Measurements from ENCODE around the gene CIC. TPM values are rescaled to one million over a fixed set of nuclear protein-coding genes. Genes with fewer than 3 reads are reported as not detected.
A peak's percentile ranks its signal among the peaks of the same experiment; 100 is the strongest.

Gene CIC
- total RNA-seq, 1 donor from 2014 or later = 63.9 TPM

DNA sequence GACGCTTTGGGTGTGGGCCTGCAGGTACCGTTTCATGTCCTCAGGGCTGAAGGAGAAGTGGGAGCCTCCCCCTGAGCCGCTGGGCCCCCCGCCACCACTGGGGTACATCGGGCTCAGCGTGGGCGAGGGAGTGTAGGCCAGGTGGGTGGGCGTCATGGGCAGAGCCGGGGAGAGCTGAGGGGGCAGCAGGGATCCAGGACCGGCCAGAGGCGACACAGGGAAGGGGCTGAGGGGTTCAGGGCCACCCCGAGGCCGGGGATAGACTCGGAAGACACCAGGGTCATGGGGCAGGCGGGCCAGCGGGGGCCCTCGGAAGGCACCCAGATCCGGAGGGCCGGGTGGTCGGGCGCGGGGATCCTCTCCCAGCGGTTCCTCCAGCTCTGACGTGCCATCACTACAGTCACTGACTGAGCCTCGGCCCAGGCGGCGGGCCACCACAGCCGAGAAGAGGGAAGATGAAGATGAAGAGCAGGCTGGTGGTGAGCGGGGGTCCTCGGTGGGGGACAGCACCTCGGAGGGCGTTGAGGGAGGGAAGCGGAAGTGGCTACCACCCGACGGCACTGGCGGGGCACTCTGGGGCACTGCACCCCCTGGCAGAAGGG, 19.8 kb upstream of the CIC start:
- no peak for DNase-seq (ENCODE audit: low read depth)
- TF ChIP-seq, protein P1, sequence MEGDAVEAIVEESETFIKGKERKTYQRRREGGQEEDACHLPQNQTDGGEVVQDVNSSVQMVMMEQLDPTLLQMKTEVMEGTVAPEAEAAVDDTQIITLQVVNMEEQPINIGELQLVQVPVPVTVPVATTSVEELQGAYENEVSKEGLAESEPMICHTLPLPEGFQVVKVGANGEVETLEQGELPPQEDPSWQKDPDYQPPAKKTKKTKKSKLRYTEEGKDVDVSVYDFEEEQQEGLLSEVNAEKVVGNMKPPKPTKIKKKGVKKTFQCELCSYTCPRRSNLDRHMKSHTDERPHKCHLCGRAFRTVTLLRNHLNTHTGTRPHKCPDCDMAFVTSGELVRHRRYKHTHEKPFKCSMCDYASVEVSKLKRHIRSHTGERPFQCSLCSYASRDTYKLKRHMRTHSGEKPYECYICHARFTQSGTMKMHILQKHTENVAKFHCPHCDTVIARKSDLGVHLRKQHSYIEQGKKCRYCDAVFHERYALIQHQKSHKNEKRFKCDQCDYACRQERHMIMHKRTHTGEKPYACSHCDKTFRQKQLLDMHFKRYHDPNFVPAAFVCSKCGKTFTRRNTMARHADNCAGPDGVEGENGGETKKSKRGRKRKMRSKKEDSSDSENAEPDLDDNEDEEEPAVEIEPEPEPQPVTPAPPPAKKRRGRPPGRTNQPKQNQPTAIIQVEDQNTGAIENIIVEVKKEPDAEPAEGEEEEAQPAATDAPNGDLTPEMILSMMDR (conservative IDR thresholded peaks at IDR 0.05; ENCODE audit: low read depth, low read length) = no peak

DNA sequence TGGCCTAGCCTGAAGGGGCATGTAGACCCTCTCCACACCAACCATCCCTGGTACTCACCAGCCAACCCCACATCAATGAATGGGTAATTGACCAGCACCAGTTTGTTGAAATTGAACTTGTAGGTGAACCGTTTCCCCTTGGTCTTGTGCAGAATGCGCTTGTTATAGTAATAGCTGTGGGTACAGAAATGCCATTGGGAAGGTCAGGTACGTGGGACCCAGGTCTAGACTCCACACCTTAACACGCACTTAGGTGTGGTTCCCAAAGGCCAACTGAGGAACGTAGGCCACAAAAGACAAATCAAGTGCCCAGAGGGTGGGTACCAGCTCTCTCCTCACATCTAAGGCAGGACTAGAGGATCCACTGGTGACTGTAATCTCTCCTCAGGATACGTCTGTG, 19.3 kb upstream of the CIC start:
- no peak for DNase-seq (ENCODE audit: low read depth)
- TF ChIP-seq, protein P1 (conservative IDR thresholded peaks at IDR 0.05; ENCODE audit: low read depth, low read length) = no peak
- no peak overlapping the region for H3K4me3 ChIP-seq (ENCODE audit: low read depth, low read length)

More for the DNA sequence above, 19.8 kb upstream of the CIC start:
- no peak overlapping the region for H3K4me3 ChIP-seq (ENCODE audit: low read depth, low read length)

DNA sequence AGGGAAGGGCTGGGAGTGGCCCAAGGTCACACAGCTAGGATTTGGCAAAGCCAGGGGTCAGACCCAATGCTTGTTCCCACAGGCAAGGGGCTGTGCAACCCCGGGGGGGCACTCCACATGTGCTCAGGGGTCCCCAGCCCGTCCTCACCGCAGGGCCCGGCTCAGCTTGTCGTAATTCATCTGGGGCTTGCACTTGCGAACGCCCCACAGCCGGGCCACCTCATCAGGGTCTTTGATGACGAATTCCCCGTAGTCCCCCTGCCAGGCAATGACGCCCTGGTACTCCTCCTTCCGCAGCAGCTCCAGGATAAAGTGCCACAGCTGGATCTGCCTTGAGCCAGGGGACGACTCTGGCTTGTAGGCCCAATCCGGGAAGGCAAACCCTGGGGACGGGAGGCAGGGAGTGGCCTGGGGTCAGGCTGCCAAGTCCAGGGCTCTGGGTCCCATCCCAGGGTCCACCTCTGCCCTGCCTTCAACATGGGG, 18.8 kb upstream of the CIC start:
- no peak overlapping the region for H3K4me3 ChIP-seq (ENCODE audit: low read depth, low read length)
- DNase-seq (ENCODE audit: low read depth) = no peak
- TF ChIP-seq, protein P1 (conservative IDR thresholded peaks at IDR 0.05; ENCODE audit: low read depth, low read length) = no peak

DNA sequence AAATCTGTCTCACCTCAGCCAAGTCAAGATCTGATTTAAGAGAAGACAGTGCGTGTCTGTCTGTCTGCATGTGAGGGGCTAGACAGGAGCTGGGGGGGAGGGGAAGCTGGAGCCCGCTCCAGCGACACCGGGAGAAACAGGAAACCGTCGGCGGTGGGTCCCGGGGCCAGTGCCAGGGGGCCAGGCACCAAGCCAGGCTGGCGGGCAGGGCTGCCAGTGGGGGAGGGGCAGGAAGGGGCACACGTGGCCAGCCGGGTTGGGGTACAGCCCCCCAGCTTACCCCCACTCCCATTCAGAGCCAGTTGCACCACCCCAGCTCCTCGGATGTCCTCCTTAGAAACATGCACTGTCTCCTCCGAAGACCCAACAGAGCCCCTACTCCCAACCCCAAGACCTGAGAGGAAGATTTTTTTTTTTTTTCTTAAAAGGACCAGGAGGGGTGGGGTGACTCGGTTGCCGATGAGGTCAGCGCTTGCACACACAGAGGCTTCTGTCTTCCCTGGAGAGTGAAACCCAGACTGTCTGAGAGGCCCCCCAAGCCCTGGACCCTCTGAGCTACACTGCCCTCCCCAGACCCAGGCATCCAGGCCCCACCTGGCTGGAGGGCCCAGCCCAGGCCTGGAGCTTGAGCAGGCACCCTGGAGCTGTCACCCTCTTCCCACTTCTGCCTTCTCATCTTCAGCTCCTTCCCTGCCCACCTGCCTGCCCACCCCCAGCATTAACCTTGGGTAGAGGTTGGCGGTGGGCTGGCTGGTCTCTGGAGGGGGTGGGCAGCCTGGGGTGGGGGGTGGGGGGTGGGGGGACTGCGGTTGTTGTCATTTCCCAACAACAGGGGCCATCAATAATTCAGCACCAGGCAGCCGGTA, 18.2 kb upstream of the CIC start:
- no peak for DNase-seq (ENCODE audit: low read depth)
- H3K4me3 ChIP-seq (ENCODE audit: low read depth, low read length) = peak overlapping the region; percentile 16
- TF ChIP-seq, protein P1 (conservative IDR thresholded peaks at IDR 0.05; ENCODE audit: low read depth, low read length) = no peak

DNA sequence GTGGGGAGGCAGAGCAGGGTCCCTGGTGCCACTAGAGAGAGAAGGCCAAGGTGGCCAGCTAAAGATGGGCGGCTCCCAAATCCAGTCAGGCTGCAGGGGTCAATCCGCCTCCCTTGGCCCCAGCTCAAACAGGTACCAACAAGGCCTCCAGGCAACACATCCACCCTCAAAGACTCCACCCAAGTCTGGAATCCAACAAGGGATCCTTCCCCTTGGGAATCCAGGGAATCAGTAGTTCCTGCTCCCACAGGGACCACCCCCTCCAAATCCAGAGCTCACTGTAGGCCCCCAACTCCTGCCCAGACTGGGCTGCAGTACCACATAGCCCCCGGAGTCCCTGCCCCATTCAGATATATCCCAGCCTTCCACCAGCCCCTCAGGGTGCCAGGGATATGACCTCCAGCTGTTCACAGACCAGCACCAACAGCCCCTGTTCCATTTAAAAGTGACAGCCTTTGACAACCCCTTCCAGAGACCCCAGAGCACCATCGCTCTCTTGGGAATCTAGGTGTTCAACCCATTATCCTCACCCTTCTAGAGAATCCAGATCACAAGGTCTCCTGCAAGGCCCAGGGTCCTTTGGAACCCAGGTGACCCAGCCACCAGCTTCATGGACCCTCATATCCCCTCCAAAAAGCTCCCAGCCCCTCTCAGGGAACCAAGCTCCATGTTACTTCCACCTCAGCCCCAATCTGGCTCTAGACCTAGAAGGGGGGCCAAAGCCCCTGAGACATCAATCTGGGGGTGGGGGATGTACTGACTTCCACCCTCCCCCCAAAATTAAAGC, 17.3 kb upstream of the CIC start:
- no peak for DNase-seq (ENCODE audit: low read depth)
- peak overlapping the region; percentile 14 for H3K4me3 ChIP-seq (ENCODE audit: low read depth, low read length)
- TF ChIP-seq, protein P1 (conservative IDR thresholded peaks at IDR 0.05; ENCODE audit: low read depth, low read length) = no peak

DNA sequence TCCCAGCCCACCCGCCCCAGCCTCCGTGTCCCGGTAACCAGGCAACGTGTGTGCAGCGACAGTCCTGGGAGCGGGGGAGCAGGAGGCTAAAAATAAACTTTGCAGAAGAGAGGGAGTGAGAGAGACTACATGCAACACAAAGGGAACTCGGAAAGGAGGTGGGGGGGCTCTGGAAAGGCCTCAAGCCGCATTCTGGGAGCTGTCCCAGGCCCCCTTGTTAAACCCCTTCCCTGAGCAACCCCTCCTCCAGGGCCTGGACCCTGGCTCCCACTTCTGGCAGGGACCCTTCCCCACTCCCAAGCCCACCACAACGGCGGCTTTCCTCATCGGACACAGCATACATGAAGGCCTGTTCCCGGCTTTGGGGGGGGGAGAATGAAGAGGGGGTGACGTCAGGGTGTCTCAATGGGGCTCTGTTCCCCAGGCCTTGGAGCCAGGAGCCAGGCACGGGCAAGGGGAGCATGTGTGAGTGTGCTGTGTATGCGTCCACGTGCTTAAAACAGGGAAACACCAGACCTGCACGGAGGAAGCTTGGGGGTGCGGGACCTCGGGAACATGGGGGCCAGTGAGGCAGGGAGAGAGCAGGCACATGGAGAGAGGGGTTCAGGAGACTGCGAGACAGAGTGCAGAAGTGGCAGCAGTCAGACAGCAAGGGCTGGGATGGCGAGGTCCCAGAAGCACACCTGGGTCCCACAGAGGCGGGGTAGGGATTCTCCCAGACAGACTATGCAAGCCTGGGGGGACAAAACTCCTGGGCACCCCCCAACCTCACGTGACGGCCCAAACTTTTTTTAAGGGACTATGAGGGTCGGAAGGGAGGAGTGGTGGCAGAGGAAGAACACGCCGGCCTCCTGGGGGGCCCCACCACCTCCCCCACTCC, 16.4 kb upstream of the CIC start:
- no peak for DNase-seq (ENCODE audit: low read depth)
- H3K4me3 ChIP-seq (ENCODE audit: low read depth, low read length) = peak overlapping the region; percentile 99
- TF ChIP-seq, protein P1 (conservative IDR thresholded peaks at IDR 0.05; ENCODE audit: low read depth, low read length) = no peak
